ENCODE measurements around the gene COL6A3. TPM values are rescaled to one million over a fixed set of nuclear protein-coding genes. Genes with fewer than 3 reads are reported as not detected.
A peak's percentile ranks its signal among the peaks of the same experiment; 100 is the strongest.

COL6A3 gene
- total and polyA plus RNA-seq, 2 experiments from 2014 or later, result 1.3 to 4.1 TPM

DNA sequence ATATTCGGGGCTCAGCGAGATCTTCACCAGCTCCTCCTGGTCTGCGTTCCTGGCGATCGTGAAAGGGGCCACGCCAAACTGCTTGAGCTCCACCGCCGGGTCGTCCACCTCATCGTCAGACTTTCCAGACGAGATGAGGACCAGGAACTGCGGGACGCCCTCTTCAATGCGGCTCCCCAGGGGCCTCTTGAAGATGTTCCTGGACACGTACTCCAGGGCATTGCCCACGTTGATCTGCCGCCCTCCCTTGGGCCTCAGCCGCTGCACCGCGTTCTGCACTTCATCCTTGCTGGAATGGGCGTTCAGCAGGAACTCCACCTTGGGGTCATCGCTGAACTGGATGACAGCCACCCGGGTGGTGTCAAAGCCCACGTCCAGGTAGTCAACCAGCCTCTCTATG, 42.1 kb downstream of the COL6A3 start:
- Histone ChIP-seq H3K9me3 (ENCODE audit: low read depth) (no peaks in the 10 kb centered on the region), H3K36me3 (no peaks in the 10 kb centered on the region)

DNA sequence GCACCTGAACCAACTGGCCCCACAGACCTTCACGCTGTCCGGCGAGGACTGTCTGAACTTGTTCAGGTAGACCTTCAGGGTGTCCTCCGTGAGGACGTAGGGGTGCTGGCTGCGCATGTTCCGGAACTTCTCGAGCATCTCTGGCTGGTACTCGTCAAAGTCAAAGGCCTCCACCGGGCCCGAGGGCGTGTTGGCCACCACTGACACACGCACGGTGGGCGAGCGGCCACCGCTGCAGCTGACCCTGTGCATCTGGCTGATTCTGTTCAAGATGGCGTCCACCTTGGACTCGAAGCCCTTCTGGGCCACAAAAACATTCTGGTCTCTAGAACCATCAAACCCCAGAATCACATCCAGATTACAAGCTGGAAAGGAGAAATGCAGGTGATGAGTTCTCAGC, 48.3 kb downstream of the COL6A3 start:
- H3K36me3 ChIP-seq, result no peaks in the 10 kb centered on the region
- no peaks in the 10 kb centered on the region for H3K27me3 ChIP-seq
- no peak overlapping the region for H3K27ac ChIP-seq

More for the DNA sequence above, 42.1 kb downstream of the COL6A3 start:
- DNase-seq (ENCODE audit: low read depth in 1 of 2, low spot score in 1 of 2), result no peak
- no peaks in the 10 kb centered on the region for H3K27me3 ChIP-seq
- no peak overlapping the region for H3K4me3 ChIP-seq
- TF ChIP-seq, protein P1, sequence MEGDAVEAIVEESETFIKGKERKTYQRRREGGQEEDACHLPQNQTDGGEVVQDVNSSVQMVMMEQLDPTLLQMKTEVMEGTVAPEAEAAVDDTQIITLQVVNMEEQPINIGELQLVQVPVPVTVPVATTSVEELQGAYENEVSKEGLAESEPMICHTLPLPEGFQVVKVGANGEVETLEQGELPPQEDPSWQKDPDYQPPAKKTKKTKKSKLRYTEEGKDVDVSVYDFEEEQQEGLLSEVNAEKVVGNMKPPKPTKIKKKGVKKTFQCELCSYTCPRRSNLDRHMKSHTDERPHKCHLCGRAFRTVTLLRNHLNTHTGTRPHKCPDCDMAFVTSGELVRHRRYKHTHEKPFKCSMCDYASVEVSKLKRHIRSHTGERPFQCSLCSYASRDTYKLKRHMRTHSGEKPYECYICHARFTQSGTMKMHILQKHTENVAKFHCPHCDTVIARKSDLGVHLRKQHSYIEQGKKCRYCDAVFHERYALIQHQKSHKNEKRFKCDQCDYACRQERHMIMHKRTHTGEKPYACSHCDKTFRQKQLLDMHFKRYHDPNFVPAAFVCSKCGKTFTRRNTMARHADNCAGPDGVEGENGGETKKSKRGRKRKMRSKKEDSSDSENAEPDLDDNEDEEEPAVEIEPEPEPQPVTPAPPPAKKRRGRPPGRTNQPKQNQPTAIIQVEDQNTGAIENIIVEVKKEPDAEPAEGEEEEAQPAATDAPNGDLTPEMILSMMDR (IDR thresholded peaks at IDR 0.05; ENCODE audit: low read depth, low read length), result no peak
- no peak overlapping the region for H3K27ac ChIP-seq
- H3K4me1 ChIP-seq (ENCODE audit: low read depth), result no peaks in the 10 kb centered on the region

DNA sequence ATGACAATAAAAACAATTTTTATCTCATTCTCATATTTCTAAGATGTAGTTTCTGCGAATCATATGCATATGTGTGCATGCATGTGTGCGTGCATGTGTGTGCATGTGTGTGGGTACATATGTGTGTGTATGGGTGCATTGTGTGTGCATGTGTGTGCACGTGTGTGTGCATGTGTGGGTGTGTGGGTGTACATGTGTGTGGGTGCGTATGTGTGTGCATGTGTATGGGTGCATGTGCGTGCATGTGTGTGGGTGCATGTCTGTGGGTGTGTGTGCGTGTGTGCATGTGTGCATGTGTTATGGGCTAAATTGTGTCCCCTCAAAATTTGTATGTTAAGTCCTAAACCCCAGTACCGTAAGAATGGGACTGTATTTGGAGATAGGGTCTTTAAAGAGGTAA, 49.3 kb downstream of the COL6A3 start:
- Histone ChIP-seq H3K9me3 (ENCODE audit: low read depth) (no peaks in the 10 kb centered on the region), H3K27ac (no peak overlapping the region), H3K27me3 (no peaks in the 10 kb centered on the region), H3K36me3 (no peaks in the 10 kb centered on the region), H3K4me1 (ENCODE audit: low read depth) (no peaks in the 10 kb centered on the region), H3K4me3 (no peak overlapping the region)
- DNase-seq (ENCODE audit: low read depth in 1 of 2, low spot score in 1 of 2), result no peak
- TF ChIP-seq, protein P1 (IDR thresholded peaks at IDR 0.05; ENCODE audit: low read depth, low read length), result no peak

More for the DNA sequence above, 48.3 kb downstream of the COL6A3 start:
- no peak overlapping the region for H3K4me3 ChIP-seq
- H3K9me3 ChIP-seq (ENCODE audit: low read depth), result no peaks in the 10 kb centered on the region
- DNase-seq (ENCODE audit: low read depth in 1 of 2, low spot score in 1 of 2), result no peak
- no peaks in the 10 kb centered on the region for H3K4me1 ChIP-seq (ENCODE audit: low read depth)
- TF ChIP-seq, protein P1 (IDR thresholded peaks at IDR 0.05; ENCODE audit: low read depth, low read length), result no peak

DNA sequence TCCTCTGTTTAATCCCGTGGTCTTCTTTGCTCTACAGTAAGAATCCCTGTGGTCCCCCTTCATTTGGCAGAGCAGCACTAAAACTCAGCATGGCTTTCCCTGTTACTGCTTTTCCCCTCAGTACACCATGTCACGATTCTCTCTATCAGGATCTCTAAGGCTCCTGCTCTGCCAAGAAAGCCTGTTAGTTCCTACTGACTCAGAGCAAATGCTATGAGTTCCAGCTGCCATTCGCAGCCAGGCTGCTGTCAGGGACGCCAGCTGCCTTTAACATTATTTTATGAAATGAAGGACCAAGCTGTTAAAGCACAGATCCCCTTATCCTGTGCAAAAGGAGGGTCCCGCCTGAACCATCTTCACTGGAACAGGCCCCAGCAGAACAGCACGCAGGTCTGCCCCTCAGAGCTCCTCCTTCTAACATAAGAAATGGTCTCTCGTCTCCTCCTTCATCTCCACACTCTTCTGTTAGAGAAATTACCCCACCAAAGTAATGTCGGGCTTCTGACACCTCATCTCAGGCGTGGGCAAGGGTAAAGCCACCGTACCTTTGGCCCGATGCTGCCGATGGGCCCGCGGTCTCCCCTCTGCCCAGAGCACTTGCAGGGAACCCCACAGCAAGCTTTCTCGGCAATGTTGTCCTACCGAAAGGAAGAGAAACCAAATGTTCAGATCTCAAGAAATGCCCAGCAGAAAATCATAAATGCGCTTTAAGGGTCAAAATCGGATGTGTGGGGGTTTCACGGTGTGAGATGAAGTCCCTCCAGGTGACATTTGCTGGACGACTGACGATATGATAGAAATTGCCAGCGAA, 52.6 kb downstream of the COL6A3 start:
- no peaks in the 10 kb centered on the region for H3K27me3 ChIP-seq
- H3K36me3 ChIP-seq, result no peaks in the 10 kb centered on the region
- peak in 1 of 2 donors; percentile 65 for DNase-seq (ENCODE audit: low read depth in 1 of 2, low spot score in 1 of 2)
- H3K4me1 ChIP-seq (ENCODE audit: low read depth), result no peaks in the 10 kb centered on the region
- TF ChIP-seq, protein P1 (IDR thresholded peaks at IDR 0.05; ENCODE audit: low read depth, low read length), result no peak
- no peak overlapping the region for H3K27ac ChIP-seq
- no peak overlapping the region for H3K4me3 ChIP-seq
- H3K9me3 ChIP-seq (ENCODE audit: low read depth), result no peaks in the 10 kb centered on the region

DNA sequence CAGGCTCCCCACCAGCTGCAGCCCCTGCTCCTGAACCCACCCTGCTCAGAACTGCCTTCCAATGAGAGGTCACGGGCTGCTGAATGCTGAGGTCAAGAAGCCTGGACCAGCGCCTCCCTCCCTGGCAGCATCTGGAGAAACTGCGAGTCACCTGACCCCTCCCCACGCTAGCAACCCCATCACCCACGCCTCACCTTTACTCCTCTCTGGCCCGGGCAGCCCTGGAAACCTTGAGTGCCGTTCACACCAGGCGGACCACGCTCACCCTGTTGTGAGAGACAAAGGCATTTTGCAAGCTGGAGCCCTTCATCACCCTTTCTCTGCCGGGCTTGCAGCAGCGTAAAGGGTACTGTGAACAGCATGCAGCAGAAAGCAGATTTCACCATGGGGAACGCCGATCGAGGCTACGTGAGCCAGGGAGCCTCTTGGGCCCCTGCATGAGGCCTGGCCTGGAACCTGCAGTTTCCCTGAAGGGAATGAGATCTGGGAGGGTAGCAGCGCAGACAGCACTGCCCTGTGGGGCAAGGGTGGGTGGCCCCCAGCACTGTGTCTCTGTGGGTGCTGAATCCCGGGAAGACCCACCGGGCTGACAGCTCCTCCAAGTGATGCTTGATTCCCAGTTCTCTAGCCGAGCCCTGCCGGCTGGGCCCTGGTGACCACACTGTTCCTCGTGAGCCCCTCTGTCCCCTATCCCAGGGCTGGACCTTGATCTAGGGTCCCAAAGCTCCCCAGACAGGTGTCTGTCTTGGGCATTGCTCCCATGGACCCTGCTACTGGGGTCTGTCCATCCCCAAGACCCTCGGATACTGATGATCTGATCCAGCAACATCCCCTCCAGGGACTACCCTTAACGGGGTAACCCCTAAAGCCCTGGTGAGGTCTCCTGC, 53.8 kb downstream of the COL6A3 start:
- no peaks in the 10 kb centered on the region for H3K9me3 ChIP-seq (ENCODE audit: low read depth)
- no peaks in the 10 kb centered on the region for H3K36me3 ChIP-seq
- no peaks in the 10 kb centered on the region for H3K4me1 ChIP-seq (ENCODE audit: low read depth)
- H3K27me3 ChIP-seq, result no peaks in the 10 kb centered on the region
- H3K4me3 ChIP-seq, result no peak overlapping the region
- H3K27ac ChIP-seq, result no peak overlapping the region
- TF ChIP-seq, protein P1 (IDR thresholded peaks at IDR 0.05; ENCODE audit: low read depth, low read length), result no peak
- DNase-seq (ENCODE audit: low read depth in 1 of 2, low spot score in 1 of 2), result no peak
